ENCODE measurements around the gene PIPOX. TPM values are rescaled to one million over a fixed set of nuclear protein-coding genes. Genes with fewer than 3 reads are reported as not detected.

Gene PIPOX
- total and polyA plus RNA-seq, 2 of the 8 experiments (the other 6 are each of a cell fraction or from before 2014, with no cell fraction given), result 57.2 to 99.6 TPM

DNA sequence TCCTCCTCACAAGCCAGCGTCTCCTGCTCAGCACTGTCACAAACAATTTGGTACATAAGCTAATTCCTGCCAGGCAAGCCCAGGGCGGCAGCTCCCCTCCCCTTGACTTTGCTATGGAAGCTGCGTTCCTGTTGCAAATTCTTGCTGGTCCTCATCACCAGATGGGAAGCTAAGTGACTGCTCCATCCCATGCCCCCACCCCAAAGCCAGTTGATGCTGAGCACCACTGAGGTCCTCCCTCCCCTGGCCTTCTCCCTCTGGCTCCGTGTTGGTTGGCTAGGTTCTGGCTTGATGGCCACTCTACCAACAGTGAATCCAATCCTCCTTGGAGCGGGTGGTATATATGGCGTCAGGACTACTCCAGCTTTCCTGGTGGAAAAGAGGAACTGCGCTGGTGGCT, 34.4 kb downstream of the PIPOX start:
- H3K27me3 ChIP-seq (replicated peaks in 1 of 4; ENCODE audit: control insufficient read depth in 3 of 4, extremely low read depth in 1 of 4, insufficient read depth in 3 of 4, low read length in 3 of 4), result no peaks in the 10 kb centered on the region
- ChIA-PET CTCF (ENCODE audit: partially characterized antibody) (interaction anchor here (0.9 to 4.7 kb wide), 6 partner anchors 18 to 113 kb away, joined by 3 to 30 read pairs (median 4); no protein-coding TSS in a partner anchor), POLR2A (ENCODE audit: partially characterized antibody) (interaction anchor here (0.6 to 2.6 kb wide), 11 partner anchors 9 to 216 kb away, joined by 3 to 7 read pairs (median 5); partner anchors contain the start of genes NUFIP2 and PIPOX)
- H3K23ac ChIP-seq (ENCODE audit: insufficient read length), result no peak overlapping the region
- no peak overlapping the region for H3K9ac ChIP-seq (replicated peaks in 1 of 4; ENCODE audit: extremely low read depth in 1 of 4, low read depth in 3 of 4, low read length in 3 of 4)
- FAIRE-seq (no peak), DNase-seq (ENCODE audit: low read depth in 1 of 2, low spot score in 2 of 2) (no peak)
- H2BK20ac ChIP-seq (ENCODE audit: low read length), result peak overlapping the region; percentile 89; the same call in 1 of the 2 replicates
- H4K20me1 ChIP-seq (replicated peaks in 1 of 2; ENCODE audit: control insufficient read depth in 1 of 2, insufficient read depth in 2 of 2, low read length in 2 of 2), result no peaks in the 10 kb centered on the region
- H3K4me2 ChIP-seq (ENCODE audit: insufficient read depth in 1 of 2, low read depth in 2 of 2, low read length in 2 of 2), result no peak overlapping the region
- TF ChIP-seq RFX5 (IDR thresholded peaks at IDR 0.05; ENCODE audit: borderline replicate concordance, low read depth, low read length) (no peak), SIX5 (IDR thresholded peaks at IDR 0.05; ENCODE audit: low read depth, low read length) (no peak), GTF2F1 (IDR thresholded peaks at IDR 0.05; ENCODE audit: borderline replicate concordance, low read depth, low read length) (no peak), RBBP5 (IDR thresholded peaks at IDR 0.05; ENCODE audit: borderline replicate concordance, low read depth, low read length) (no peak), SIRT6 (IDR thresholded peaks at IDR 0.05; ENCODE audit: low read length) (no peak)
- H3K4ac ChIP-seq (replicated peaks; ENCODE audit: insufficient read length, low read depth, low read length), result peak overlapping the region; percentile 72
- H2BK120ac ChIP-seq (replicated peaks; ENCODE audit: low read depth, low read length), result peak overlapping the region; percentile 3
- WGBS, 2 experiments (ENCODE audit: extremely low coverage in 1 of 2, insufficient coverage in 1 of 2, insufficient read length in 1 of 2, insufficient replicate concordance in 2 of 2, low coverage in 1 of 2, low lambda C conversion rate in 2 of 2, missing lambda C conversion rate in 1 of 2), result 91% methylated on average over 7 of the region's 7 CpGs; no CpG with 5 or more reads in 1 of the 2 experiments
- no peak overlapping the region for H3K4me3 ChIP-seq (ENCODE audit: extremely low read depth in 1 of 4, insufficient read depth in 2 of 4, low read depth in 3 of 4, low read length in 4 of 4)
- no peaks in the 10 kb centered on the region for H3K79me2 ChIP-seq (ENCODE audit: control insufficient read depth in 1 of 2, insufficient read depth in 2 of 2, low read length in 2 of 2)
- no peaks in the 10 kb centered on the region for H3K23me2 ChIP-seq (ENCODE audit: low read depth, low read length)
- H3K9me3 ChIP-seq (ENCODE audit: insufficient read depth in 2 of 2, low read depth in 1 of 2, low read length in 1 of 2), result no peaks in the 10 kb centered on the region
- H3K36me3 ChIP-seq (ENCODE audit: control insufficient read depth in 2 of 4, insufficient read depth in 4 of 4, low read length in 3 of 4), result peaks cover 0 to 13% (median 5%) of the 10 kb centered on the region in 4 experiments; a peak in 4 of 8 replicates
- peak overlapping the region; percentile 66; the same call in 1 of the 2 replicates for H2AK5ac ChIP-seq (ENCODE audit: low read depth, low read length)
- H4K91ac ChIP-seq (replicated peaks; ENCODE audit: insufficient read length, low read length), result peak overlapping the region; percentile 25
- H3K18ac ChIP-seq (ENCODE audit: extremely low read depth, low read length), result peak overlapping the region; percentile 28
- 0 out of 2 replicates have a peak overlapping the region, but pooled peaks have one; percentile 78 for H2BK12ac ChIP-seq (ENCODE audit: low read depth, low read length)
- H2BK15ac ChIP-seq (ENCODE audit: low read length), result 0 out of 2 replicates have a peak overlapping the region, but pooled peaks have one; percentile 20
- peak overlapping the region; percentile 38 for H4K8ac ChIP-seq (ENCODE audit: extremely low read depth, insufficient read depth, low read length)
- no peak overlapping the region for H2AFZ ChIP-seq (ENCODE audit: low read length)
- peak overlapping the region; percentile 69; the same call in 1 of the 2 replicates for H2BK5ac ChIP-seq (ENCODE audit: low read depth, low read length)
- no peaks in the 10 kb centered on the region for H3K79me1 ChIP-seq (ENCODE audit: low read depth, low read length)
- H3K4me1 ChIP-seq (replicated peaks in 1 of 4; ENCODE audit: control insufficient read depth in 3 of 4, insufficient read depth in 4 of 4, low read length in 3 of 4), result peaks cover 8 to 24% (median 18%) of the 10 kb centered on the region in 4 experiments
- H3K56ac ChIP-seq (replicated peaks; ENCODE audit: insufficient read length, low read depth, low read length), result no peak overlapping the region
- H3K14ac ChIP-seq (ENCODE audit: insufficient read length), result no peak overlapping the region
- peak overlapping the region; percentile 23 for H4K5ac ChIP-seq (ENCODE audit: insufficient read length, low read depth, low read length)
- peak overlapping the region; percentile 41; the same call in 1 of the 2 replicates for H3K27ac ChIP-seq (ENCODE audit: low read depth, low read length)
